Tibial nerve (tissue), 4 donors: ENCODE data around the gene MYO1C. TPM values are rescaled to one million over a fixed set of nuclear protein-coding genes. Genes with fewer than 3 reads are reported as not detected.
"Not testable (repeated sequence)": the region's sequence is repeated elsewhere in the genome, so short reads cannot be mapped to it uniquely, and the experiment has no call there.

Experiments used
- DNase-seq, 2 donors: peaks; one replicate each; pipeline ENCODE4 v3.0.0-alpha.2; 2019; ENCODE audit warnings: low spot score in 2 of 2
- H3K27ac ChIP-seq, 4 donors: fragments of 200-600 bp; sonication (generic) in 3 of 4; one replicate each; pipeline ENCODE4 v1.5.1; 2017 to 2019; ENCODE audit warnings: mild to moderate bottlenecking in 1 of 4
- H3K27me3 ChIP-seq, 2 donors: fragments of 200-600 bp; sonication (generic) in 1 of 2; one replicate each; pipeline versions ENCODE4 v1.5.1 to v1.6.0; 2017 to 2019
- H3K36me3 ChIP-seq, 3 donors: fragments of 200-600 bp; sonication (generic); one replicate each; pipeline ENCODE4 v1.5.1; 2018 to 2019
- H3K4me1 ChIP-seq, 4 donors: fragments of 200-600 bp; sonication (generic) in 3 of 4; one replicate each; pipeline ENCODE4 v1.5.1; 2017 to 2019
- H3K4me3 ChIP-seq, 4 donors: fragments of 200-600 bp; sonication (generic) in 3 of 4; one replicate each; pipeline ENCODE4 v1.5.1; 2017 to 2019; ENCODE audit warnings: mild to moderate bottlenecking in 1 of 4, moderate library complexity in 1 of 4
- H3K9me3 ChIP-seq, 4 donors: fragments of 200-600 bp; sonication (generic) in 3 of 4; one replicate each; pipeline ENCODE4 v1.5.1; 2017 to 2019
- CTCF ChIP-seq, 5 experiments: fragments of 200-600 bp in 3 of 5; fragments of 450-650 bp in 2 of 5; sonication (generic) in 3 of 5; IDR thresholded peaks; one replicate each; pipeline ENCODE4 v1.5.1; 2016 to 2019; ENCODE audit warnings: antibody characterized with exemption in 5 of 5, mild to moderate bottlenecking in 3 of 5, moderate library complexity in 2 of 5
- EP300 ChIP-seq, 2 donors: sonication (generic); formaldehyde crosslinking; IDR thresholded peaks; one replicate each; pipeline ENCODE4 v1.6.1; 2017; ENCODE audit warnings: antibody characterized with exemption in 2 of 2, mild to moderate bottlenecking in 1 of 2
- POLR2A ChIP-seq, 2 donors: fragments of 450-650 bp; IDR thresholded peaks; one replicate each; pipeline ENCODE4 v1.6.1; 2017; ENCODE audit warnings: antibody characterized with exemption in 2 of 2, mild to moderate bottlenecking in 2 of 2, moderate library complexity in 2 of 2
- WGBS, 2 donors: methylation state at CpG; one replicate each; pipeline ENCODE4 v1.1.5; 2018; 5-methylcytosine and 5-hydroxymethylcytosine counted together
- total RNA-seq, 4 donors: library from RNA; depleted of rRNA; stranded (reverse); fragments of >200 nt; gene quantifications; one replicate each; pipeline ENCODE4 v1.1.0, GENCODE V29; 2016

MYO1C gene
- total RNA-seq, 4 donors from 2014 or later: 184 to 305 (median 226) TPM

- H3K4me1 ChIP-seq: peaks cover 0 to 22% (median 0%) of the 10 kb centered on the region in 4 donors
- peak overlapping the region in 3 of 4 donors; percentile 36 to 85 (median 76) for H3K27ac ChIP-seq
- peaks cover 0 to 68% (median 0%) of the 10 kb centered on the region in 3 donors for H3K36me3 ChIP-seq
- WGBS, 2 donors: 69 to 74% methylated on average over 10 of the region's 10 CpGs
- no peak overlapping the region for H3K4me3 ChIP-seq
- DNase-seq: no peak
- H3K9me3 ChIP-seq: no peaks in the 10 kb centered on the region
- H3K27me3 ChIP-seq: no peaks in the 10 kb centered on the region
- no peak for TF ChIP-seq CTCF (IDR thresholded peaks at IDR 0.05)
Observed at GRCh38 chr17:1423456-1424135, 68.9 kb downstream of the MYO1C start.

GRCh38 chr17:1422885-1423284, 69.6 kb downstream of the MYO1C start:
- no peak for DNase-seq
- TF ChIP-seq EP300 (IDR thresholded peaks at IDR 0.05) (peak in 1 of 2 donors; percentile 65), POLR2A (IDR thresholded peaks at IDR 0.05) (no peak)
- Histone ChIP-seq H3K27me3 (no peaks in the 10 kb centered on the region), H3K27ac (peak overlapping the region in 3 of 4 donors; percentile 36 to 85 (median 76)), H3K9me3 (no peaks in the 10 kb centered on the region), H3K4me1 (peaks cover 0 to 22% (median 0%) of the 10 kb centered on the region in 4 donors), H3K36me3 (peaks cover 0 to 64% (median 0%) of the 10 kb centered on the region in 3 donors), H3K4me3 (no peak overlapping the region)
- 56 to 58% methylated on average over 7 of the region's 7 CpGs for WGBS, 2 donors

GRCh38 chr17:1421470-1421869, 71.0 kb downstream of the MYO1C start:
- H3K4me3 ChIP-seq: no peak overlapping the region
- WGBS, 2 donors: 93 to 94% methylated on average over 11 of the region's 11 CpGs
- H3K27ac ChIP-seq: peak overlapping the region in 2 of 4 donors; percentile 76 to 85
- peaks cover 0 to 70% (median 0%) of the 10 kb centered on the region in 3 donors for H3K36me3 ChIP-seq
- no peak for DNase-seq
- TF ChIP-seq EP300 (IDR thresholded peaks at IDR 0.05) (no peak), POLR2A (IDR thresholded peaks at IDR 0.05) (no peak), CTCF (IDR thresholded peaks at IDR 0.05) (no peak)
- peaks cover 0 to 22% (median 0%) of the 10 kb centered on the region in 4 donors for H3K4me1 ChIP-seq
- no peaks in the 10 kb centered on the region for H3K9me3 ChIP-seq
- H3K27me3 ChIP-seq: no peaks in the 10 kb centered on the region

- H3K27ac ChIP-seq: peak overlapping the region in 1 of 4 donors; percentile 58
- H3K36me3 ChIP-seq: peaks cover 0 to 74% (median 0%) of the 10 kb centered on the region in 3 donors
- no peaks in the 10 kb centered on the region for H3K27me3 ChIP-seq
- WGBS, 2 donors: 83% methylated on average over 2 of the region's 2 CpGs
- no peaks in the 10 kb centered on the region for H3K9me3 ChIP-seq
- DNase-seq: no peak
- peaks cover 0 to 22% (median 0%) of the 10 kb centered on the region in 4 donors for H3K4me1 ChIP-seq
- TF ChIP-seq CTCF (IDR thresholded peaks at IDR 0.05): no peak
- no peak for TF ChIP-seq EP300 (IDR thresholded peaks at IDR 0.05)
- no peak for TF ChIP-seq POLR2A (IDR thresholded peaks at IDR 0.05)
- no peak overlapping the region for H3K4me3 ChIP-seq
Observed at GRCh38 chr17:1420981-1421380, 71.5 kb downstream of the MYO1C start.

- no peak for TF ChIP-seq CTCF (IDR thresholded peaks at IDR 0.05)
- TF ChIP-seq POLR2A (IDR thresholded peaks at IDR 0.05): no peak
- no peak for TF ChIP-seq EP300 (IDR thresholded peaks at IDR 0.05)
- WGBS, 2 donors: 95 to 96% methylated on average over 11 of the region's 11 CpGs
- H3K27ac ChIP-seq: no peak overlapping the region
- H3K27me3 ChIP-seq: no peaks in the 10 kb centered on the region
- H3K4me3 ChIP-seq: no peak overlapping the region
- peaks cover 0 to 22% (median 0%) of the 10 kb centered on the region in 4 donors for H3K4me1 ChIP-seq
- DNase-seq: no peak
- H3K36me3 ChIP-seq: peaks cover 0 to 71% (median 0%) of the 10 kb centered on the region in 3 donors
- H3K9me3 ChIP-seq: no peaks in the 10 kb centered on the region
Observed at GRCh38 chr17:1420163-1420562, 72.3 kb downstream of the MYO1C start.

- peaks cover 0 to 60% (median 0%) of the 10 kb centered on the region in 3 donors for H3K36me3 ChIP-seq
- not testable (repeated sequence) for H3K4me3 ChIP-seq, H3K27me3 ChIP-seq, DNase-seq, H3K9me3 ChIP-seq, H3K27ac ChIP-seq
- peaks cover 0 to 18% (median 0%) of the 10 kb centered on the region in 4 donors for H3K4me1 ChIP-seq
- 91 to 93% methylated on average over 10 of the region's 10 CpGs for WGBS, 2 donors
Observed at GRCh38 chr17:1418476-1418875, 74.0 kb downstream of the MYO1C start.
